Liver (tissue), 9 donors: ENCODE measurements around the gene SLCO1A2. TPM values are rescaled to one million over a fixed set of nuclear protein-coding genes. Genes with fewer than 3 reads are reported as not detected.

Experiments
- DNase-seq: peaks from one replicate; pipeline ENCODE4 v3.0.0-alpha.2; 2017; ENCODE audit warnings: low spot score
- H3K27ac ChIP-seq, 2 donors: one replicate each; pipeline ENCODE4 v1.7.0; 2013; ENCODE audit warnings: inconsistent platforms in 2 of 2, low read length in 2 of 2, control low read depth in 1 of 2, low read depth in 1 of 2, mild to moderate bottlenecking in 1 of 2
- H3K27me3 ChIP-seq, 4 donors: one replicate each; pipeline versions ENCODE4 v1.6.1 to v1.7.0; 2013; ENCODE audit warnings: low read length in 3 of 4, inconsistent platforms in 1 of 4, mild to moderate bottlenecking in 1 of 4, moderate library complexity in 1 of 4; ENCODE audit not compliant: control insufficient read depth in 4 of 4, insufficient read depth in 4 of 4
- H3K36me3 ChIP-seq, 4 donors: one replicate each; pipeline versions ENCODE4 v1.6.1 to v1.7.0; 2013; ENCODE audit warnings: low read length in 3 of 4, mild to moderate bottlenecking in 3 of 4, low read depth in 1 of 4, moderate library complexity in 1 of 4; ENCODE audit not compliant: control insufficient read depth in 4 of 4, insufficient read depth in 3 of 4
- H3K4me1 ChIP-seq, 4 donors: one replicate each; pipeline versions ENCODE4 v1.6.1 to v1.7.0; 2013; ENCODE audit warnings: low read length in 3 of 4, mild to moderate bottlenecking in 3 of 4, moderate library complexity in 1 of 4; ENCODE audit not compliant: control insufficient read depth in 4 of 4, insufficient read depth in 4 of 4
- H3K4me3 ChIP-seq, 3 donors: one replicate each; pipeline versions ENCODE4 v1.6.1 to v1.7.0; 2013; ENCODE audit warnings: low read length in 3 of 3, control low read depth in 1 of 3, low read depth in 1 of 3, mild to moderate bottlenecking in 1 of 3
- H3K9ac ChIP-seq, 2 donors: one replicate each; pipeline ENCODE4 v1.7.0; 2013; ENCODE audit warnings: low read length in 2 of 2, mild to moderate bottlenecking in 2 of 2, moderate library complexity in 2 of 2, control low read depth in 1 of 2, low read depth in 1 of 2
- H3K9me3 ChIP-seq, 4 donors: one replicate each; pipeline versions ENCODE4 v1.6.1 to v1.7.0; 2013; ENCODE audit warnings: low read length in 3 of 4; ENCODE audit not compliant: control insufficient read depth in 4 of 4
- ATF3 ChIP-seq: IDR thresholded peaks from 2 replicates; pipeline ENCODE4 v1.6.1; 2016; ENCODE audit warnings: antibody characterized with exemption
- CTCF ChIP-seq: fragments of 150-350 bp; IDR thresholded peaks from 2 replicates; pipeline ENCODE4 v1.5.1; 2017; ENCODE audit warnings: improper control_type of control experiment, low read depth, low read length; ENCODE audit not compliant: missing input control
- EGR1 ChIP-seq, 2 donors: IDR thresholded peaks; 2 replicates each; pipeline ENCODE4 v1.6.1; 2016 to 2018; ENCODE audit warnings: antibody characterized with exemption in 2 of 2, low read depth in 2 of 2
- FOXA1 ChIP-seq: IDR thresholded peaks from 2 replicates; pipeline ENCODE4 v1.6.1; 2016; ENCODE audit warnings: antibody characterized with exemption
- FOXA2 ChIP-seq: IDR thresholded peaks from 2 replicates; pipeline ENCODE4 v1.6.1; 2016; ENCODE audit warnings: antibody characterized with exemption
- GABPA ChIP-seq, 2 donors: IDR thresholded peaks in 1 of 2; conservative IDR thresholded peaks in 1 of 2; 2 replicates each; pipeline ENCODE4 v1.6.1; 2016; ENCODE audit warnings: antibody characterized with exemption in 2 of 2, mild to moderate bottlenecking in 1 of 2, moderate library complexity in 1 of 2
- HNF4A ChIP-seq, 2 donors: conservative IDR thresholded peaks; 2 replicates each; pipeline ENCODE4 v1.6.1; 2016; ENCODE audit warnings: antibody characterized with exemption in 2 of 2, mild to moderate bottlenecking in 2 of 2
- HNF4G ChIP-seq: IDR thresholded peaks from 2 replicates; pipeline ENCODE4 v1.6.1; 2016; ENCODE audit warnings: antibody characterized with exemption
- JUND ChIP-seq, 2 donors: IDR thresholded peaks; 2 replicates each; pipeline ENCODE4 v1.6.1; 2016; ENCODE audit warnings: antibody characterized with exemption in 2 of 2
- MAX ChIP-seq: IDR thresholded peaks from 2 replicates; pipeline ENCODE4 v1.6.1; 2016; ENCODE audit warnings: antibody characterized with exemption
- NR2F2 ChIP-seq: IDR thresholded peaks from 2 replicates; pipeline ENCODE4 v1.6.1; 2016; ENCODE audit warnings: antibody characterized with exemption
- RAD21 ChIP-seq, 2 donors: IDR thresholded peaks; 2 replicates each; pipeline ENCODE4 v1.6.1; 2016; ENCODE audit warnings: antibody characterized with exemption in 2 of 2, mild to moderate bottlenecking in 2 of 2
- REST ChIP-seq: IDR thresholded peaks from 2 replicates; pipeline ENCODE4 v1.6.1; 2016; ENCODE audit warnings: antibody characterized with exemption, mild to moderate bottlenecking
- RXRA ChIP-seq, 2 donors: IDR thresholded peaks; 2 replicates each; pipeline ENCODE4 v1.6.1; 2017 to 2018; ENCODE audit warnings: antibody characterized with exemption in 2 of 2, mild to moderate bottlenecking in 1 of 2
- SP1 ChIP-seq: IDR thresholded peaks from 2 replicates; pipeline ENCODE4 v1.6.1; 2018; ENCODE audit warnings: antibody characterized with exemption, mild to moderate bottlenecking
- TAF1 ChIP-seq: conservative IDR thresholded peaks from 2 replicates; pipeline ENCODE4 v1.6.1; 2016; ENCODE audit warnings: antibody characterized with exemption, mild to moderate bottlenecking
- YY1 ChIP-seq: IDR thresholded peaks from 2 replicates; pipeline ENCODE4 v1.6.1; 2016; ENCODE audit warnings: antibody characterized with exemption, mild to moderate bottlenecking
- ZBTB33 ChIP-seq: IDR thresholded peaks from 2 replicates; pipeline ENCODE4 v1.6.1; 2016; ENCODE audit warnings: antibody characterized with exemption
- WGBS: extraction: QIAGEN DNeasy Blood & Tissue Kit; methylation state at CpG from one replicate; pipeline ENCODE4 v1.1.7; 2013; 5-methylcytosine and 5-hydroxymethylcytosine counted together
- polyA plus RNA-seq, 2 donors: library from polyadenylated mRNA; stranded (reverse) in 1 of 2; unstranded in 1 of 2; fragments of 200-250 nt in 1 of 2; fragments of >200 nt in 1 of 2; fragmentation: Nextera tagmentation in 1 of 2; extraction: Ambion mirVana in 1 of 2; gene quantifications; one replicate each; pipeline versions ENCODE4 v1.2.1 to v1.2.3, GENCODE V29; 2013 to 2015
- total RNA-seq, 2 donors: library from RNA; depleted of rRNA; stranded (reverse); fragments of >200 nt; gene quantifications; one replicate each; pipeline ENCODE4 v1.2.3, GENCODE V29; 2014
- donor health status: healthy.
- donor health status: healthy.
- donor health status: healthy.
- donor health status: healthy.
- donor health status: healthy.

The SLCO1A2 gene
- total and polyA plus RNA-seq, 4 donors = 0.17 to 1.8 (median 0.60) TPM; not detected in 1

- H3K4me1 ChIP-seq = peaks cover 0 to 3% (median 3%) of the 10 kb centered on the region in 4 donors
- no peaks in the 10 kb centered on the region for H3K36me3 ChIP-seq
- H3K9me3 ChIP-seq = no peaks in the 10 kb centered on the region
- H3K9ac ChIP-seq = no peak overlapping the region
- no peak overlapping the region for H3K4me3 ChIP-seq
- H3K27ac ChIP-seq = no peak overlapping the region
- H3K27me3 ChIP-seq = no peaks in the 10 kb centered on the region
- no peak for DNase-seq
- 72% methylated on average over 1 of the region's 1 CpG for WGBS
- TF ChIP-seq EGR1 (IDR thresholded peaks at IDR 0.05; ENCODE audit: low read depth in 2 of 2) (no peak), RXRA (IDR thresholded peaks at IDR 0.05) (no peak), JUND (IDR thresholded peaks at IDR 0.05) (no peak), RAD21 (IDR thresholded peaks at IDR 0.05) (no peak), CTCF (no peak), GABPA (IDR thresholded peaks at IDR 0.05 in 1 of 2, conservative IDR thresholded peaks at IDR 0.05 in 1 of 2) (no peak), TAF1 (no peak), ATF3 (no peak), HNF4G (no peak), MAX (no peak), FOXA2 (no peak), ZBTB33 (no peak), YY1 (no peak), FOXA1 (no peak)
Observed at GRCh38 chr12:21346542-21347205, 12.0 kb upstream of the SLCO1A2 start.

- DNase-seq = no peak
- no peaks in the 10 kb centered on the region for H3K9me3 ChIP-seq
- no peak for TF ChIP-seq YY1
- no peak for TF ChIP-seq NR2F2
- no peak for TF ChIP-seq MAX
- no peak for TF ChIP-seq RXRA (IDR thresholded peaks at IDR 0.05)
- no peak for TF ChIP-seq HNF4A (conservative IDR thresholded peaks at IDR 0.05)
- TF ChIP-seq RAD21 (IDR thresholded peaks at IDR 0.05) = no peak
- no peak for TF ChIP-seq FOXA1
- TF ChIP-seq CTCF = no peak
- TF ChIP-seq SP1 = no peak
- no peak for TF ChIP-seq EGR1 (IDR thresholded peaks at IDR 0.05; ENCODE audit: low read depth in 2 of 2)
- no peak for TF ChIP-seq HNF4G
- TF ChIP-seq TAF1 = no peak
- no peak for TF ChIP-seq GABPA (IDR thresholded peaks at IDR 0.05 in 1 of 2, conservative IDR thresholded peaks at IDR 0.05 in 1 of 2)
- TF ChIP-seq REST = no peak
- no peak for TF ChIP-seq FOXA2
- no peaks in the 10 kb centered on the region for H3K27me3 ChIP-seq
- H3K36me3 ChIP-seq = no peaks in the 10 kb centered on the region
- no peak overlapping the region for H3K9ac ChIP-seq
- H3K4me1 ChIP-seq = no peaks in the 10 kb centered on the region
- H3K27ac ChIP-seq = no peak overlapping the region
- no peak overlapping the region for H3K4me3 ChIP-seq
Observed at GRCh38 chr12:21343636-21344035, 8.9 kb upstream of the SLCO1A2 start.
